Mucosa of stomach (tissue), 1 donor: Measurements from ENCODE around the gene LRRC47.

Experiments
- H3K27me3 ChIP-seq: one replicate; pipeline ENCODE4 v1.7.0; 2013; ENCODE audit warnings: mild to moderate bottlenecking, low read length; ENCODE audit not compliant: control insufficient read depth, insufficient read depth
- H3K36me3 ChIP-seq: one replicate; pipeline ENCODE4 v1.7.0; 2013; ENCODE audit warnings: low read length; ENCODE audit not compliant: control insufficient read depth, insufficient read depth
- H3K4me1 ChIP-seq: one replicate; pipeline ENCODE4 v1.7.0; 2013; ENCODE audit warnings: mild to moderate bottlenecking, low read length; ENCODE audit not compliant: control insufficient read depth, insufficient read depth
- H3K4me3 ChIP-seq: one replicate; pipeline ENCODE4 v1.7.0; 2013; ENCODE audit warnings: low read length
- H3K9ac ChIP-seq: one replicate; pipeline ENCODE4 v1.7.0; 2013; ENCODE audit warnings: mild to moderate bottlenecking, low read length, moderate library complexity
- H3K9me3 ChIP-seq: one replicate; pipeline ENCODE4 v1.7.0; 2013; ENCODE audit warnings: mild to moderate bottlenecking, low read length, moderate library complexity; ENCODE audit not compliant: control insufficient read depth
- donor health status: Pancreatic carcinoma.

The LRRC47 gene

GRCh38 chr1:3824650-3825049 lies 28.4 kb upstream of the LRRC47 start:
- Histone ChIP-seq H3K4me1 (no peaks in the 10 kb centered on the region), H3K4me3 (no peak overlapping the region), H3K36me3 (no peaks in the 10 kb centered on the region), H3K9ac (no peak overlapping the region), H3K9me3 (no peaks in the 10 kb centered on the region), H3K27me3 (no peaks in the 10 kb centered on the region)

- Histone ChIP-seq H3K4me3 (no peak overlapping the region), H3K27me3 (no peaks in the 10 kb centered on the region), H3K9me3 (no peaks in the 10 kb centered on the region), H3K9ac (no peak overlapping the region), H3K36me3 (no peaks in the 10 kb centered on the region), H3K4me1 (no peaks in the 10 kb centered on the region)
Observed at GRCh38 chr1:3822421-3822820, 26.1 kb upstream of the LRRC47 start.

GRCh38 chr1:3821908-3822307 lies 25.6 kb upstream of the LRRC47 start:
- H3K9ac ChIP-seq, result no peak overlapping the region
- no peaks in the 10 kb centered on the region for H3K27me3 ChIP-seq
- no peak overlapping the region for H3K4me3 ChIP-seq
- H3K9me3 ChIP-seq, result no peaks in the 10 kb centered on the region
- no peaks in the 10 kb centered on the region for H3K36me3 ChIP-seq
- H3K4me1 ChIP-seq, result no peaks in the 10 kb centered on the region

GRCh38 chr1:3821447-3821846 lies 25.1 kb upstream of the LRRC47 start:
- Histone ChIP-seq H3K4me1 (no peaks in the 10 kb centered on the region), H3K36me3 (no peaks in the 10 kb centered on the region), H3K9me3 (no peaks in the 10 kb centered on the region), H3K4me3 (no peak overlapping the region), H3K27me3 (no peaks in the 10 kb centered on the region), H3K9ac (no peak overlapping the region)

GRCh38 chr1:3821004-3821403 lies 24.7 kb upstream of the LRRC47 start:
- H3K4me1 ChIP-seq, result no peaks in the 10 kb centered on the region
- no peaks in the 10 kb centered on the region for H3K27me3 ChIP-seq
- H3K4me3 ChIP-seq, result no peak overlapping the region
- H3K36me3 ChIP-seq, result no peaks in the 10 kb centered on the region
- no peaks in the 10 kb centered on the region for H3K9me3 ChIP-seq
- H3K9ac ChIP-seq, result no peak overlapping the region

- no peaks in the 10 kb centered on the region for H3K36me3 ChIP-seq
Observed at GRCh38 chr1:3820316-3820715, 24.0 kb upstream of the LRRC47 start.

GRCh38 chr1:3819771-3820200 lies 23.5 kb upstream of the LRRC47 start:
- no peaks in the 10 kb centered on the region for H3K36me3 ChIP-seq
- H3K4me3 ChIP-seq, result no peak overlapping the region
- H3K9me3 ChIP-seq, result no peaks in the 10 kb centered on the region
- no peaks in the 10 kb centered on the region for H3K4me1 ChIP-seq
- H3K9ac ChIP-seq, result no peak overlapping the region
- no peaks in the 10 kb centered on the region for H3K27me3 ChIP-seq

More at GRCh38 chr1:3820316-3820715, 24.0 kb upstream of the LRRC47 start:
- Histone ChIP-seq H3K27me3 (no peaks in the 10 kb centered on the region), H3K9me3 (no peaks in the 10 kb centered on the region), H3K4me1 (no peaks in the 10 kb centered on the region), H3K4me3 (no peak overlapping the region), H3K9ac (no peak overlapping the region)

- Histone ChIP-seq H3K9me3 (no peaks in the 10 kb centered on the region), H3K36me3 (no peaks in the 10 kb centered on the region), H3K27me3 (no peaks in the 10 kb centered on the region), H3K4me3 (no peak overlapping the region), H3K9ac (no peak overlapping the region), H3K4me1 (no peaks in the 10 kb centered on the region)
Observed at GRCh38 chr1:3817821-3818597, 21.7 kb upstream of the LRRC47 start.

GRCh38 chr1:3817138-3817740 lies 20.9 kb upstream of the LRRC47 start:
- Histone ChIP-seq H3K4me3 (no peak overlapping the region), H3K36me3 (no peaks in the 10 kb centered on the region), H3K9me3 (no peaks in the 10 kb centered on the region)

GRCh38 chr1:3816331-3817137 lies 20.2 kb upstream of the LRRC47 start:
- H3K9me3 ChIP-seq, result no peaks in the 10 kb centered on the region
- no peak overlapping the region for H3K4me3 ChIP-seq
- no peaks in the 10 kb centered on the region for H3K4me1 ChIP-seq
- H3K9ac ChIP-seq, result no peak overlapping the region
- no peaks in the 10 kb centered on the region for H3K36me3 ChIP-seq
- no peaks in the 10 kb centered on the region for H3K27me3 ChIP-seq

More at GRCh38 chr1:3817138-3817740, 20.9 kb upstream of the LRRC47 start:
- Histone ChIP-seq H3K27me3 (no peaks in the 10 kb centered on the region), H3K9ac (no peak overlapping the region), H3K4me1 (no peaks in the 10 kb centered on the region)

GRCh38 chr1:3814771-3815561 lies 18.7 kb upstream of the LRRC47 start:
- Histone ChIP-seq H3K4me1 (no peaks in the 10 kb centered on the region), H3K4me3 (no peak overlapping the region), H3K27me3 (no peaks in the 10 kb centered on the region), H3K36me3 (no peaks in the 10 kb centered on the region), H3K9ac (no peak overlapping the region), H3K9me3 (no peaks in the 10 kb centered on the region)
